Neural progenitor cell (in vitro differentiated cells): ENCODE measurements around the gene CCDC80. TPM values are rescaled to one million over a fixed set of nuclear protein-coding genes. Genes with fewer than 3 reads are reported as not detected.
A peak's percentile ranks its signal among the peaks of the same experiment; 100 is the strongest.

Source experiments
- DNase-seq: peaks from one replicate; pipeline ENCODE4 v3.0.0-alpha.2; 2016; ENCODE audit warnings: low spot score
- H2AFZ ChIP-seq: fragments of 200-600 bp; sonication (generic); replicated peaks from 2 replicates; pipeline ENCODE4 v1.6.1; 2016; ENCODE audit warnings: antibody characterized with exemption
- H3F3A ChIP-seq: fragments of 200-600 bp; sonication (generic); 2 replicates; pipeline ENCODE4 v1.6.1; 2016; ENCODE audit warnings: antibody characterized with exemption, low read depth
- H3K27ac ChIP-seq: fragments of 200-600 bp; sonication (generic); 2 replicates; pipeline ENCODE4 v1.5.1; 2016; ENCODE audit warnings: mild to moderate bottlenecking
- H3K27me3 ChIP-seq: fragments of 200-600 bp; sonication (generic); 2 replicates; pipeline ENCODE4 v1.6.1; 2016; ENCODE audit warnings: mild to moderate bottlenecking, moderate library complexity
- H3K36me3 ChIP-seq: fragments of 200-600 bp; sonication (generic); 2 replicates; pipeline ENCODE4 v1.5.1; 2016
- H3K4me1 ChIP-seq: fragments of 200-600 bp; sonication (generic); 2 replicates; pipeline ENCODE4 v1.6.1; 2016; ENCODE audit warnings: mixed run types
- H3K4me2 ChIP-seq: fragments of 200-600 bp; sonication (generic); 2 replicates; pipeline ENCODE4 v1.6.1; 2016
- H3K4me3 ChIP-seq: fragments of 200-600 bp; sonication (generic); 2 replicates; pipeline ENCODE4 v1.5.1; 2016
- H3K79me2 ChIP-seq: fragments of 200-600 bp; sonication (generic); 2 replicates; pipeline ENCODE4 v1.6.1; 2016; ENCODE audit warnings: low read depth
- H3K9ac ChIP-seq: fragments of 200-600 bp; sonication (generic); 2 replicates; pipeline ENCODE4 v1.6.1; 2016
- H3K9me3 ChIP-seq: fragments of 200-600 bp; sonication (generic); 2 replicates; pipeline ENCODE4 v1.5.1; 2016; ENCODE audit warnings: low read depth
- H4K20me1 ChIP-seq: fragments of 200-600 bp; sonication (generic); 2 replicates; pipeline ENCODE4 v1.6.1; 2016; ENCODE audit warnings: low read depth
- H3K27ac Mint-ChIP-seq: 3 replicates; pipeline ENCODE4 v1.8.0; 2021; ENCODE audit warnings: mixed read lengths
- H3K27me3 Mint-ChIP-seq: 2 replicates; pipeline ENCODE4 v1.8.0; 2022; ENCODE audit warnings: low read depth, mild to moderate bottlenecking, inconsistent platforms, moderate library complexity, mixed read lengths; ENCODE audit not compliant: insufficient read depth
- H3K36me3 Mint-ChIP-seq: 3 replicates; pipeline ENCODE4 v1.8.0; 2021; ENCODE audit warnings: mixed read lengths
- H3K4me1 Mint-ChIP-seq: 3 replicates; pipeline ENCODE4 v1.8.0; 2021; ENCODE audit warnings: mixed read lengths
- H3K4me3 Mint-ChIP-seq: 3 replicates; pipeline ENCODE4 v1.8.0; 2021; ENCODE audit warnings: mild to moderate bottlenecking, moderate library complexity, mixed read lengths
- H3K9me3 Mint-ChIP-seq: 3 replicates; pipeline ENCODE4 v1.8.0; 2020; ENCODE audit warnings: mixed read lengths
- CTCF ChIP-seq: fragments of 200-600 bp; sonication (generic); IDR thresholded peaks from 2 replicates; pipeline ENCODE4 v1.5.1; 2017; ENCODE audit warnings: antibody characterized with exemption, mild to moderate bottlenecking
- EZH2 ChIP-seq: fragments of 200-600 bp; sonication (generic); IDR thresholded peaks from 2 replicates; pipeline ENCODE4 v1.6.1; 2017; ENCODE audit warnings: antibody characterized with exemption, mild to moderate bottlenecking, moderate library complexity
- EZH2phosphoT487 ChIP-seq: fragments of 200-600 bp; sonication (generic); IDR thresholded peaks from 2 replicates; pipeline ENCODE4 v1.6.1; 2017; ENCODE audit warnings: antibody characterized with exemption
- total RNA-seq: library from RNA; depleted of rRNA; stranded (reverse); fragments of >200 nt; gene quantifications from 2 replicates; pipeline ENCODE4 v1.2.3, GENCODE V29; 2015; ENCODE audit warnings: low replicate concordance

The CCDC80 gene
- total RNA-seq, 1 donor from 2014 or later: 21.5 TPM

GRCh38 chr3:112582244-112582874 lies 58.6 kb downstream of the CCDC80 start:
- Histone ChIP-seq H2AFZ (no peak overlapping the region), H3K9me3 (no peaks in the 10 kb centered on the region), H3F3A (no peaks in the 10 kb centered on the region), H3K4me1 (no peaks in the 10 kb centered on the region), H3K9ac (no peak overlapping the region), H4K20me1 (no peaks in the 10 kb centered on the region), H3K4me3 (no peak overlapping the region), H3K79me2 (no peaks in the 10 kb centered on the region), H3K27me3 (no peaks in the 10 kb centered on the region), H3K36me3 (peaks cover 25% of the 10 kb centered on the region), H3K4me2 (no peak overlapping the region), H3K27ac (no peak overlapping the region)
- Mint-ChIP-seq H3K27me3 (no peaks in the 10 kb centered on the region), H3K4me3 (no peak overlapping the region), H3K4me1 (no peaks in the 10 kb centered on the region), H3K36me3 (peaks cover 15% of the 10 kb centered on the region), H3K27ac (no peak overlapping the region), H3K9me3 (no peaks in the 10 kb centered on the region)
- TF ChIP-seq CTCF (peak; percentile 74), EZH2 (no peak), EZH2phosphoT487 (no peak)
- DNase-seq: peak; percentile 45

GRCh38 chr3:112579697-112580096 lies 61.2 kb downstream of the CCDC80 start:
- Histone ChIP-seq H3K4me3 (no peak overlapping the region), H3K4me2 (no peak overlapping the region), H3K27ac (no peak overlapping the region), H2AFZ (no peak overlapping the region), H4K20me1 (no peaks in the 10 kb centered on the region), H3K9me3 (no peaks in the 10 kb centered on the region), H3K4me1 (no peaks in the 10 kb centered on the region), H3K36me3 (peaks cover 25% of the 10 kb centered on the region), H3K27me3 (no peaks in the 10 kb centered on the region), H3K79me2 (no peaks in the 10 kb centered on the region), H3F3A (no peaks in the 10 kb centered on the region), H3K9ac (no peak overlapping the region)
- no peaks in the 10 kb centered on the region for H3K27me3 Mint-ChIP-seq
- H3K4me1 Mint-ChIP-seq: no peaks in the 10 kb centered on the region
- DNase-seq: no peak
- no peak overlapping the region for H3K4me3 Mint-ChIP-seq
- no peaks in the 10 kb centered on the region for H3K9me3 Mint-ChIP-seq
- H3K36me3 Mint-ChIP-seq: peaks cover 2% of the 10 kb centered on the region
- H3K27ac Mint-ChIP-seq: no peak overlapping the region
- TF ChIP-seq EZH2phosphoT487 (no peak), CTCF (no peak), EZH2 (no peak)

- Histone ChIP-seq H3F3A (no peaks in the 10 kb centered on the region), H3K9ac (no peak overlapping the region), H2AFZ (no peak overlapping the region), H3K4me3 (no peak overlapping the region), H3K4me2 (no peak overlapping the region), H3K27me3 (no peaks in the 10 kb centered on the region), H3K27ac (no peak overlapping the region), H3K9me3 (no peaks in the 10 kb centered on the region), H3K4me1 (no peaks in the 10 kb centered on the region), H3K36me3 (peaks cover 23% of the 10 kb centered on the region), H3K79me2 (no peaks in the 10 kb centered on the region), H4K20me1 (no peaks in the 10 kb centered on the region)
- DNase-seq: no peak
- no peak overlapping the region for H3K4me3 Mint-ChIP-seq
- no peak overlapping the region for H3K27ac Mint-ChIP-seq
- H3K27me3 Mint-ChIP-seq: no peaks in the 10 kb centered on the region
- H3K9me3 Mint-ChIP-seq: no peaks in the 10 kb centered on the region
- no peak for TF ChIP-seq CTCF
- TF ChIP-seq EZH2: no peak
- TF ChIP-seq EZH2phosphoT487: no peak
- H3K36me3 Mint-ChIP-seq: no peaks in the 10 kb centered on the region
- H3K4me1 Mint-ChIP-seq: no peaks in the 10 kb centered on the region
Observed at GRCh38 chr3:112579232-112579631, 61.7 kb downstream of the CCDC80 start.
